Measurements from ENCODE around the gene ZNF576. TPM values are rescaled to one million over a fixed set of nuclear protein-coding genes. Genes with fewer than 3 reads are reported as not detected.

ZNF576 gene
- total RNA-seq, 2 experiments from 2014 or later, result 14.1 to 14.9 TPM

DNA sequence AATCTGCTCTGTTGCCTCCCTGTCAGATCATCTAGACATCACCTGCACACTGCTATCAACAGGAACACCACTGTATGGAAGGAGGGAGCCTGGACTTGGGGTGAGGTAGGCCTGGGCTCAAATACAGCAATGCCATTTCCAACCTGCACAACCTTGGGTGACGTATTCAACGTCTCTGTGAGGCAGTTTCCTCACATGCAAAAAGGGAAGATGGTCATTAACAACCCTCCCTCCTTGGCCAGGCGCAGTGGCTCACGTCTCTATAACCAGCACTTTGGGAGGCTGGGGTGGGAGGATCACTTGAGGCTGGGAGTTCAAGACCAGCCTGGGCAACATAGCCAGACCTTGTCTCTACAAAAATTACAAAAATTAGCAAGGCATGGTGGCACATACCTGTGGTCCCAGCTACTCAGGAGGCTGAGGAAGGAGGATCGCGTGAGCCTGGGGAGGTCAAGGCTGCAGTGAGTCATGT, 34.1 kb upstream of the ZNF576 start:
- H3K4me1 Mint-ChIP-seq, result peaks cover 49% of the 10 kb centered on the region
- peak overlapping the region; percentile 97 for H3K27ac Mint-ChIP-seq
- ChIA-PET CTCF (interaction anchor here (0.6 to 1.0 kb wide), 2 partner anchors 13 to 32 kb away, joined by 3 to 5 read pairs; partner anchors contain the start of gene XRCC1), POLR2A (no interaction called here)
- H3K36me3 Mint-ChIP-seq (ENCODE audit: low read depth), result peaks cover 32% of the 10 kb centered on the region
- H3K4me3 Mint-ChIP-seq, result peak overlapping the region; percentile 62
- DNase-seq, result no peak
- H3K9me3 Mint-ChIP-seq, result no peaks in the 10 kb centered on the region
- no peaks in the 10 kb centered on the region for H3K27me3 Mint-ChIP-seq

DNA sequence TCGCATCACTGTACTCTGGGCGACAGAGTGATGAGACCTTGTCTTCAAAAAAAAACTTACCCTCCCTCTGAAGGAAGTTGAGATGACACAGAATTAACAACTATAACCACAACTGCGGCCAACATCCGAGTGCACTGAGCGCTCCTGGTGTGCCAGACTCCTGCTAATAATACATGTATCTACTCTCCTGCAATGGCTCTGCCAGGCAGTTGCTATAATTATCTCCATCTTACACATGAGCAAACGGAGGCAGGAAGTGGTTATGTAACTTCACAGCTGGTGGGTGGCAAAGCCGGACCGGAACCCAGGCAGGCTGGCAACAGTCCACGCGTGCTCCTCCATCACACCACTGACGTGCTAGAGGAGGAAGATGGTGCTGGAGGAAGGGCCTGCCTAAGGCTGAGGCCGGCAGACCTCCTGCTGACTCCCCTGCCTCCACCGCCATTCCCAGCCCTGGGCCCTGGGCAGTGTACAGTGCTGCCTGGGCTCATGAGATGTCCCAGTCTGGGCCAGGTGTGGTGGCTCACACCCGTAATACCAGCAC, 33.6 kb upstream of the ZNF576 start:
- no peaks in the 10 kb centered on the region for H3K9me3 Mint-ChIP-seq
- ChIA-PET POLR2A (no interaction called here), CTCF (interaction anchor here (1.0 to 1.4 kb wide), 2 partner anchors 12 to 34 kb away, joined by 3 read pairs; partner anchors contain the start of genes IRGQ, XRCC1 and ZNF576)
- peaks cover 49% of the 10 kb centered on the region for H3K4me1 Mint-ChIP-seq
- peak overlapping the region; percentile 97 for H3K27ac Mint-ChIP-seq
- peak; percentile 75 for DNase-seq
- peaks cover 29% of the 10 kb centered on the region for H3K36me3 Mint-ChIP-seq (ENCODE audit: low read depth)
- H3K4me3 Mint-ChIP-seq, result peak overlapping the region; percentile 62
- H3K27me3 Mint-ChIP-seq, result no peaks in the 10 kb centered on the region

DNA sequence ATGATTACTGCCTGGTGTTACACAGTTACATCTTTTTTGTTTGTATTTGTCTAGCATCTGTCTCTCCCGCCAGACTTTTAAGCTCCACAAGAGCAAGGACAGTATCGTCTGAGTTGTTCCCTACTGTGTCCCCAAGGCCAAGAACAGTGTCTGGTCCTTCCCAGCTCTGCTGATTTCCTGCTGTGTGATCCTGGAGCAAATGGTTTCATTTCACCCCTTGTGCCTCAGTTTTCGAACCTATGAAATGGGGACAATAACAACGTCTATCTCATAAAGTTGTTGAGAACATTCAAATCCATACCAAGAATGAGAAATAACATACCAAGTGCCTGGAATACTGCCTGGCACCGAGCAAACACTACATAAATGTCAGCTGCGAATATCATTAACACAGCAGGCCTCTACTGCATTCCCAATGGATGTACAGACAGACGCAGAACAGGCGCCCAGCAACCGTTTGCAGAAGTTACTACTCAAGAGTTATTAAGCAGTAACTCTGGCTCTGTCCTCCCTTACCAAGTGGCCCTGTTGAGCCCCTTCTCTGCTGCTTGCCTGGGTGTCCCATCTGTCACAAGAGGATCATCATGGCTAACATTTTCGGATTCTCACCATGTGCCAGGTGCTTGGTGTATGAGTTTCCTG, 32.5 kb upstream of the ZNF576 start:
- Mint-ChIP-seq H3K9me3 (no peaks in the 10 kb centered on the region), H3K4me1 (peaks cover 49% of the 10 kb centered on the region), H3K4me3 (no peak overlapping the region), H3K27me3 (no peaks in the 10 kb centered on the region), H3K27ac (peak overlapping the region; percentile 97), H3K36me3 (ENCODE audit: low read depth) (peaks cover 29% of the 10 kb centered on the region)
- POLR2A ChIA-PET, result no interaction called here
- no peak for DNase-seq
- CTCF ChIA-PET, result interaction anchor here (1.1 to 1.4 kb wide), 2 partner anchors 9 to 32 kb away, joined by 3 read pairs; partner anchors contain the start of genes IRGQ and ZNF576

DNA sequence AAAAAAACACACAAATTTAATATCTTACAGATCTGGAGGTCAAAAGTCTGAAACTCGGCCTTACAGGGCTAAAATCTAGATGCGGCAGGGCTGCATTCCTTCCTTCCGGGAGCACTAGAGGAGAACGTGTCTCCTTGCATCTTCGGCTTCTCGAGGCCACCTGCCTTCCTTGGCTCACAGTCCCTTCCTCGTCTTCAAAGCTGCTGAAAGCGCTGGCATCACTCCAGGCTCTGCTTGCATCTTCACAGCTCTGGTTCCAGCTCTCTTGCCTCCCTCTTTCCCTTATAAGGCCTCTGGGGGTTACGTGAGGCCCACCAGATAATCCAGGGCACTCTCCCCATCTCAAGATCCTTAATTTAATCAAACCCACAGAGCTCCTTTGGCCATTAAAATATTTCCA, 31.6 kb upstream of the ZNF576 start:
- Mint-ChIP-seq H3K4me3 (no peak overlapping the region), H3K27me3 (no peaks in the 10 kb centered on the region), H3K4me1 (peaks cover 49% of the 10 kb centered on the region), H3K9me3 (no peaks in the 10 kb centered on the region), H3K27ac (peak overlapping the region; percentile 41), H3K36me3 (ENCODE audit: low read depth) (peaks cover 28% of the 10 kb centered on the region)
- ChIA-PET POLR2A (no interaction called here), CTCF (interaction anchor here (0.5 to 1.4 kb wide), 4 partner anchors 8 to 201 kb away, joined by 4 to 10 read pairs (median 4); no protein-coding TSS in a partner anchor)
- no peak for DNase-seq

DNA sequence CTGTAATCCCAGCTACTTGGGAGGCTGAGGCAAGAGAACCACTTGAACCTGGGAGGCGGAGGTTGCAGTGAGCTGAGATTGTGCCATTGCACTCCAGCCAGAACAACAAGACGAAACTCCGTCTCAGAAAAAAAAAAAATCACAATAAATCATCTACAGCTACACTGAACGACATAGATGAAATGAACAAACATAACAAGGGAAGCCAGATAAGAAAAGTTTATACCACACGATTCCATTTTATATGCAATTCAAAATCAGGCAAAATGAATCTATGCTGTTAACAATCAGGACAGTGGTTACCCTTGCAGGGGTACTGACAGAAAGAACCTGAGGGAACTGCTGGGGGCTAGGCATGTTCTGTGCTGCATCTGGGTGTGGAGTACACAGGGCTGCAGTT, 26.7 kb upstream of the ZNF576 start:
- Mint-ChIP-seq H3K27me3 (no peaks in the 10 kb centered on the region), H3K4me1 (peaks cover 27% of the 10 kb centered on the region), H3K27ac (no peak overlapping the region), H3K4me3 (no peak overlapping the region), H3K9me3 (no peaks in the 10 kb centered on the region), H3K36me3 (ENCODE audit: low read depth) (peaks cover 13% of the 10 kb centered on the region)
- DNase-seq, result no peak
- CTCF ChIA-PET, result interaction anchor here (0.7 to 2.8 kb wide), 5 partner anchors 9 to 25 kb away, joined by 3 to 12 read pairs (median 5); no protein-coding TSS in a partner anchor
- POLR2A ChIA-PET, result interaction anchor here (0.6 kb wide), 1 partner anchor 41 kb away, joined by 3 read pairs; no protein-coding TSS in a partner anchor

DNA sequence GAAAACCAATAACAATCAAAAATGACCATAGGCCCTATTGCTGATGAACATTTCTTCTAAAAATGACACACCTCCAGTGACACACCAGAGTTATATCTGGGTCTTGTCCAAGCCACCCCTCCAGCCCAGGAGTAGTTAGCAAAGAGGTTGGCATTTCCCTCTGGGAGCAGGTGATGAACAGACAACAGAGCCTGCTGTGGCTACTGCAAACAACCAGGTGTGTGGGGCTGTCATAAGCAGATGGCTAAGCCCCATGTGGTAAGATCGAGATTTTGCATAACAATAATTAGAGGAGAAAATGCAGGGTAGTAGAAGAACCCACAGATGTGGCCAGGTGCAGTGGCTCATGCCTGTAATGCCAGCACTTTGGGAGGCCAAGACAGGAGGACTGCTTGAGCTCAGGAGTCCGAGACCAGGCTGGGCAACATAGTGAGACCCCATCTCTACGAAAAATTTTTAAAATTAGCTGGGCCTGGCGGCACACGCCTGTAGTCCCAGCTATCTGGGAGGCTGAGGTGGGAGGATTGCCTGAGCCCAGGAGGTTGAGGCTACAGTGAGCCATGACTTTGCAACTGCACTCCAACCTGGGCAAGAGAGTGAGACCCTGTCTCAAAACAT, 26.1 kb upstream of the ZNF576 start:
- Mint-ChIP-seq H3K4me3 (no peak overlapping the region), H3K9me3 (no peaks in the 10 kb centered on the region), H3K27ac (no peak overlapping the region), H3K27me3 (no peaks in the 10 kb centered on the region), H3K4me1 (peaks cover 26% of the 10 kb centered on the region), H3K36me3 (ENCODE audit: low read depth) (peaks cover 10% of the 10 kb centered on the region)
- ChIA-PET CTCF (interaction anchor here (0.7 to 2.8 kb wide), 5 partner anchors 10 to 24 kb away, joined by 3 to 12 read pairs (median 5); no protein-coding TSS in a partner anchor), POLR2A (no interaction called here)
- no peak for DNase-seq

DNA sequence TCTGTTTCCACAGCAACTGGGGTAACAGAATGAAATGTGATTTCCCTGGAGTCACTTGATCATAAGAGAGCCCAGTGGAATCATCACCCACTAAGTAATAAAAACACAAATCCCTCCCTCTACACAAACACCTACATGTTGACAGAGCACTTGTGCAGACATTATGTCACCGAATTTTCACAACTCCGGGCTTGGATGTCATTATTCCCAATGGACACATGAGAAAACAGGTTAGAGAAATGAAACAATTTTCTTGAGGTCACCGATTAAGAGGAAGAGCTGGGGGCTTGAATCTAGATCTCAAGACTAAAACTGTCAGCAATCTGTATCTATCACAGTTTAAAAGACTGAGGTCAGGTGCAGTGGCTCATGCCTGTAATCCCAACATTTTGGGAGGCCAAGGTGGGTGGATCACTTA, 24.2 kb upstream of the ZNF576 start:
- CTCF ChIA-PET, result interaction anchor here (0.9 to 2.8 kb wide), 3 partner anchors 17 to 22 kb away, joined by 5 to 12 read pairs (median 7); no protein-coding TSS in a partner anchor
- no peaks in the 10 kb centered on the region for H3K27me3 Mint-ChIP-seq
- no peak overlapping the region for H3K4me3 Mint-ChIP-seq
- peaks cover 9% of the 10 kb centered on the region for H3K36me3 Mint-ChIP-seq (ENCODE audit: low read depth)
- H3K9me3 Mint-ChIP-seq, result no peaks in the 10 kb centered on the region
- no peak overlapping the region for H3K27ac Mint-ChIP-seq
- no peak for DNase-seq
- POLR2A ChIA-PET, result no interaction called here
- peaks cover 36% of the 10 kb centered on the region for H3K4me1 Mint-ChIP-seq

DNA sequence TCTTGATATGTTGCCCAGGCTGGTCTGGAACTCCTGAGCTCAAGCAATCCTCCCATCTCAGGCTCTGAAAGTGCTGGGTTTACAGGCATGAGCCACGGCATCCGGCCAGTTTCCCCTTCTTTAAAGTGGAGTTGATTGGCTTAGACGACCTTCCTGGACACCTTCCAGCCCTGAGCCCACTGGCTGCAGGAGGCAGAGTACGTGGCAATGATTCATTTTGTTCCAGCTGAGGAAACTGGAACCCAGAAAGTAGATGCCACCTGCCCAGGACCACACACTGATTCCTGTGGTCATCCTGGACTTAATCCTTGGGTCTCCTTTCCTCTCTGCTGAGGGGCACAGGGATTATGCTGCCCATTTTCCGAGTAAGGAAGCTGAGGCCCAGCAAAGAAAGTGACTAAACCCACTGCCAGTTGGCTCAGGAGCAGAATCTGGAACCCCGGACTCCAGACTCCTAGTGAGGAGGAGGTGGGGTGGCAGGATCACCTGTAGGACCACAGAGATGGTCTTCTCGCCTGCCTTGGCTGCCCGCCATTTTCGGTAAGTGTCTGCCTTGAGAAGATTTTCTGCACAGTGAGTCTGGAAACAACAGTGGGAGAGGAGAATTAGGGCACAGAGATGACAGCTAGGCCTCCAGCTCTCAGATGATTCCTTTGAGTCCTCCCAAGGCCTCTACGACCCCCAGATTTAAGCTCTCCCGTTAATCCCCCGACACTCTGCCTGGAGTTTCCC, 21.8 kb upstream of the ZNF576 start:
- ChIA-PET CTCF (interaction anchor here (1.0 to 2.3 kb wide), 6 partner anchors 9 to 128 kb away, joined by 3 to 7 read pairs (median 5); no protein-coding TSS in a partner anchor), POLR2A (no interaction called here)
- Mint-ChIP-seq H3K27ac (peak overlapping the region; percentile 94), H3K27me3 (no peaks in the 10 kb centered on the region), H3K4me1 (peaks cover 44% of the 10 kb centered on the region), H3K36me3 (ENCODE audit: low read depth) (peaks cover 7% of the 10 kb centered on the region), H3K4me3 (peak overlapping the region; percentile 96), H3K9me3 (no peaks in the 10 kb centered on the region)
- DNase-seq, result no peak

DNA sequence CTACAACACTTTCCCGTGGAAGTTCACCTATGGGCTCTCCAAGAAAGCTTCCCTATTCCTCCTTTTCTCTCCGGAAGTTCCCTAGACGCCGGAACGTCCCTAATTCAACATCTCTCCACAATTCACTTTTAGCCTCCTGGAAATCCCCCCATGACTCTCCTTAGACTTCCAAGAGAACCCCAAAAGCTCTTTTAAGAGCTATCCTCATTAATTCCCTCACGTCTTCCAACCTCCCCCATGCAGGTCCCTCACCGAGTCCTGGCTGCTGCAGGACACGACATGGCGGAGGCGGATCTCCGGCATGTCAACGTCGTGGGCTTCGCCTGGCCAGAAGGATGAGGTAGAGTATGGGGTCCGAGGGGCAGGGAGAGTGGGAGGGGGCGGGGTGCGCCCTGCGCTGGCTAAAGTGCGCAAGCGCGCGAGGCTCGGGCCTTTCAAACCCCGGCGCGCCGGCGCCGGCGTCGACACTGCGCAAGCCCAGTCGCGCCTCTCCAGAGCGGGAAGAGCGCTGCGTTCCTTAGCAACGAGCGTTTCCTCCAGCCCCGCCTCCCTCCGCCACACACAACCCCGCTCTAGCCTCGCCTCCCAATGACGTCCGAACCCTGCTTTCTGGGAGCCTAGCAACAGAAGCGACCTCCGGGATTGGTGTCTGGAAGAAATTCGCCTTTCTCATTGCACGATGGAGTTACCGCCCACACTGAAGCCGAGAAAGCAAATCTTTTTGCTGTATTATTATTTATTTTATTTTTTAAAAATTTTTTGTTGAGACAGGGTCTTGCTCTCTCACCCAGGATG, 21.0 kb upstream of the ZNF576 start, which contains the start of the genes PINLYP and XRCC1:
Gene PINLYP (plus strand): TSS at position 646 of the 795 bp plus-strand sequence. CDS start 1,391 bp downstream, outside the sequence.
Gene XRCC1 (minus strand): TSS at position 372 of the 795 bp plus-strand sequence. CDS start 69 bp downstream, at position 303.
- Mint-ChIP-seq H3K36me3 (ENCODE audit: low read depth) (peaks cover 2% of the 10 kb centered on the region), H3K9me3 (no peaks in the 10 kb centered on the region), H3K4me1 (peaks cover 47% of the 10 kb centered on the region), H3K4me3 (peak within 1 kb of the TSS; percentile 96), H3K27ac (peak within 1 kb of the TSS; percentile 94), H3K27me3 (no peaks in the 10 kb centered on the region)
- ChIA-PET POLR2A (no interaction called here), CTCF (interaction anchor here (1.0 to 2.3 kb wide), 5 partner anchors 10 to 129 kb away, joined by 3 to 5 read pairs (median 5); no protein-coding TSS in a partner anchor)
- peak; percentile 99 for DNase-seq

DNA sequence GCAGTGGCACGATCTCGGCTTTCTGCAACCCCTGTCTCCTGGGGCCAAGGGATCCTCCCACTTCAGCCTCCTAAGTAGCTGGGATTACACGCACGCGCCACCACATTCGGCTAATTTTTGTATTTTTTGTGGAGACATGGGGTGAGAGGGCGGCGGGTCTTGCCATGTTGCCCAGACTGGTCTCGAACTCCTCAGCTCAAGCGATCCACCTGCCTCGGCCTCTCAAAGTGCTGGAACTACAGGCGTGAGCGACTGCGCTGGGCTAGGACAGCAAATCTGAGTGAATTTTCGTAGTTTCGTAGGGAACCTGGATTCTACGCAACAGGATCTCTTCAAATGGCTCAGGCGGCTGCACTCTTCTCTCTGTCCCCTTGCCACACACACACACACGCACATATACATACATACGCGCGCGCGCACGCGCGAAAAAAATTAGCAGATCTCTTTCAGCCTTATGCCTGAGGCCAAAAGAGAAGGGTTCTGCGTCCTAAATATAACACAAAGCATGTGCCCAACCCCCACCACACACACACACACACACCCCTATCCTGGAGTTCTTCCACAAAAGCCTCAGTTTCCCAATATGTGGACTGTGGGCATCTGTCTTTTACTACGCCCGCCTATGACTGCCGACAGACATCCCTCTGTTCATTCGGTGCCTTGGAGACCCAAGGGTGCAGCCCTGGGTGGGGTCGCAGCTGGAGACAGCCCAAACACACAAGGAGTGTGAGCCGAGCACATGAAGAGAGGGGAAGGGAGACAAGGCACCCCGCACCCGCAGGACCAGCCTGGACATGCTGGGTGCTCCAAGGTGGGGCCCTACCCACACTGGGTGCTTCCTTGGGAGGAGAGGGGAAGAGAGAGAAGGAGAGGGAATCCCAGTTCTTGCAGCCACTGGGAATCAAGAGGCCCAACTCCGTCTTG, 20.2 kb upstream of the ZNF576 start:
- Mint-ChIP-seq H3K36me3 (ENCODE audit: low read depth) (peaks cover 2% of the 10 kb centered on the region), H3K4me1 (peaks cover 46% of the 10 kb centered on the region)
- POLR2A ChIA-PET, result no interaction called here

DNA sequence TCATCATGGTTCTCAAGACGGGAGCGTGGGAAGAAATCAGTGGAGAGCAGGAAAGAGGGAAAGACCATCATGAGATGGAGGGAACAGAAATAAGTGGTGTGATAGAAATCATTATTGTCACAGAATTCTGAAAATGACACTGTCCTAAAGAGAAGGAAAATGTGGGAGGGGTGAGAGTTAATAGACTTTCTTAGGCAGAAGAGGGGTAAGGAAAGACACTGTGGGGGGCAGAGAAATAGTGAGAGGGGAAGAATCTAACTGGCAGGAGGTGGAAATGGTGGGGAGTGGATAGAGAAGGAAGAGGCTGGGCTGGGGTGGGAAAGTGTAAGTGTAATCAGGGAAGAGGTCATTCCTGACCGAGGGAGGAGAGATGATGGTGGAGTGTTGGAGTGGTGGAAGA, 17.6 kb upstream of the ZNF576 start:
- no peak for DNase-seq
- Mint-ChIP-seq H3K4me1 (peaks cover 49% of the 10 kb centered on the region), H3K36me3 (ENCODE audit: low read depth) (peaks cover 2% of the 10 kb centered on the region), H3K27me3 (no peaks in the 10 kb centered on the region), H3K9me3 (no peaks in the 10 kb centered on the region), H3K27ac (peak overlapping the region; percentile 61), H3K4me3 (peak overlapping the region; percentile 78)
- CTCF ChIA-PET, result interaction anchor here (0.7 to 1.7 kb wide), 2 partner anchors 8 to 38 kb away, joined by 4 to 6 read pairs; no protein-coding TSS in a partner anchor
- POLR2A ChIA-PET, result no interaction called here

More for the DNA sequence above, 20.2 kb upstream of the ZNF576 start:
- H3K9me3 Mint-ChIP-seq, result no peaks in the 10 kb centered on the region
- H3K27ac Mint-ChIP-seq, result peak overlapping the region; percentile 85
- DNase-seq, result peak; percentile 22
- H3K27me3 Mint-ChIP-seq, result no peaks in the 10 kb centered on the region
- CTCF ChIA-PET, result interaction anchor here (0.7 to 2.1 kb wide), 3 partner anchors 18 to 1820 kb away, joined by 3 to 5 read pairs (median 3); partner anchors contain the start of genes IRGQ and ZNF576
- H3K4me3 Mint-ChIP-seq, result peak overlapping the region; percentile 65
